ENCODE results near the gene OR6S1.
"Not testable (repeated sequence)": the region's sequence is repeated elsewhere in the genome, so short reads cannot be mapped to it uniquely, and the experiment has no call there.

The OR6S1 gene

DNA sequence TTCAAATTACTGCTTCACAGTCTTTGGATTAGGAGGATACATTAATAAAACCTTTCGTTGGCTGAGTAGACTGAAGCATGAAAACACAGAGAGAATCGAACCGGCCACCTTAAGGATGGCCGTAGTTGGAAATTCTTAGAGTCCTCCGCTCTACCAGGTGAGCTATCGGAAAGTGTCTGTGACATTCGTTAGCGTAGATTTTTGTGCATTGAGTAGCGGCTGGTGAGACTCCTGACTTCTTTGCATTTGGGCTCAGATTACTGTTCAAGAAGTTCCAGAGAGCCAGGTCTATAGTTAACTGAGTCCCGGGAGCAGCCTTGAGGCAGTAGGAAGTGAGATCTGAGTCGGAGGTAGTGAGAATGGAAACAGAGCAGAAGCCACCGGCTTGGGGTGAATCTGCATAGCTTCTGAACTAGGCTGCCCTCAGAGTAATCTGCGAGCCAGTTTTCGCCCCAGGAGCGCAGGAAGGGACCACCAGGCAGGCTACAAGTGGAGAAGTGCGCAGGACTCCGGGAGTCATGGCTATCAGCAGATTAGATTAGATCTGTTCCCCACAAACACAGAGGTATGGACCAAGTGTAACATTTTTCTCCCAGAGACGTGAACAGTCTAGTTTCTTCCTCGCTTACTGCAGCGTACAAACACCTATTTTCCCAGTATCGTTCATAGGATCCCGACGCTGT is 11.0 kb downstream of the OR6S1 start:
- DNase-seq, result no peak

DNA sequence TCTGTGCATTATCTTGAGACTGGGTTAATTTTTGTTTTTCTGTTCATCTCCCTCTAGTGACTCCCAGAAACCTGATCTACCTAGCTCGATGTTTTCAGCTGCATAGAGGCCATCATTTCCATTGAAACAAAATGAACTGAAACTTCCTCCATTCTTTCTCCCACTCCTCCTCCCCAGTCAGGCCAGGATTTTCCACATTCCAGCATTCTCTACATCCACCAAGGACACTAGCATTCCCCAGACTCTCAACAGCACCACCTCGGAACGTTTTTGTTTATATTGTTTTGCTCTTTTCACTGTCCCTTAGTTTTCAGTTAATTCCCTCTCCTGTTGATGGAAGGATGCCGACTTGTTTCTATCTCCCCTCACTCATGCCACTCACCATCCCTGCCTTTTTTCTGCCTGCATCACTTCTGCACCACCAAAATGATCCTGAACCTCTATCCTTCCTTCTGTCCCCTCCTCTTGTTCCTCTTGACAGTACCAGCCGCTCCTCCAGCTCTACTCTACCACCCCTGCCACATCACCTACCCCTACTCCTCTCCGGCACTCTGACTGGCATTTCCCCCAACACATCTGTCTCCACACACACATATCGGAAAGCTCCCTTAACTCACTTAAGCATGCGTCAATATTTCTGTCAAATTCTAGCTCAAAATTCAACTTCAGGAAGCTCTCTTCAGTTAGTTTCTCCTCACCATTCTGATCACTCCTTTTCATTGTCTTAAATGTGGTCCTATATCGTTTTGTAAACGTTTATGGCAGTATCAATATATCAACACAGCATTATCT is 13.2 kb downstream of the OR6S1 start:
- DNase-seq, result no peak

DNA sequence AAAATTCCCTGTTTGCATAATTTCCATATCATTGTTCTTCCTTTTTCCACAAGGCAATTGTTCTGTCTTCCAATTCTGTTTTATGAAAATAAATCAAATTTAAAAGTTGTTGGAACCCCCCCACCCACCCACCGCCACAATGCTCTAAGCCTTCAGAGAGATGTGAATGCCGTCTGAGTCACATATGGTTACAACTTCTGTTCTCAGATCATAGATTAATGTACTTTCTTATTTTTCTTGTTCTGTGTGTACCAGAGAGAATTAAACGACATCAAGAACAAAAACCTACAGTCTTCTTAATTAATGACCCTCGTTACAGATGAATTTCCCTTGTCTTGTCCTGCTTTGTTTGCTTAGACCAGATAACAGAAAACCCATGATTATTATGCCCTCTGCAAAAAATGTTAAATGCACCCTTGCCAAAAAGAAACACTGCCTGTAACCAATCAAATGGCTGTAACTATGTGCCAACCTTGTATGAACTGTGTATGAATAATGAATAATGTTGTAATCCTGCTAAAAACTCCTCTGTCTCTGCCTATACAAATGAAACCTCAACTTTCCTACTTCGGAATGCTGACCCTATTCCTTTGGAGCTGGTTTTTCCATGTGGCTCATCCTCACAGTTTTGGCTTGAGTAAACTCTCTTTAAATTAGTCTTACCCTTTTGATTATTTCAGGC is 14.0 kb downstream of the OR6S1 start:
- no peak for DNase-seq

GRCh38 chr14:20626274-20626673 is 15.2 kb downstream of the OR6S1 start:
- DNase-seq, result no peak

- no peak for DNase-seq
These were observed 16.9 kb downstream of the OR6S1 start for GRCh38 chr14:20624495-20625070.

- no peak for DNase-seq
These were observed 17.7 kb downstream of the OR6S1 start for GRCh38 chr14:20623798-20624197.

DNA sequence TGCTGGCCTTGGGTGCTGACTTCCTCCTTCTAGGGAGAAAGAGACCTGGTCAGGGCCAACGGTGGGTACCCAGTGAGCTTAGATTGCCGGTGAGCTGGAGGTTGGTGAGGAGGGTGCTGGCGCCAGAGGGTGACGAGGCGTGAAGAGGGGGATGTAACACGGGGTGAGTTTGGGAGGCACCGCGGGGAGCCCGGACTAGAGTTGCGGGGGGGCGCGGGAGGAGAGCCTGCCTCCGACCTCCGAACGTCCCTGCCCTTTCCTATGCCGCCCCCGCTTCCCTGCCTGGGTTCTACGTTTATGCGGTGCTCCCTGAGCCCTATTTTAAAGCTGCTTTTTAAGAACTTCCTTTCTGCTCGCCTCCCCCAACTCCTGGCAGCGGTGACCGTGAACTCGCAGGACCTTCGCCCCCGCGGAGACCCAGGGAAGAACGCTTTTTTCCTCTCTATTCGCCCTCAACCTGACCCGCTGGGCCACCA is 18.6 kb downstream of the OR6S1 start:
- DNase-seq, result no peak

DNA sequence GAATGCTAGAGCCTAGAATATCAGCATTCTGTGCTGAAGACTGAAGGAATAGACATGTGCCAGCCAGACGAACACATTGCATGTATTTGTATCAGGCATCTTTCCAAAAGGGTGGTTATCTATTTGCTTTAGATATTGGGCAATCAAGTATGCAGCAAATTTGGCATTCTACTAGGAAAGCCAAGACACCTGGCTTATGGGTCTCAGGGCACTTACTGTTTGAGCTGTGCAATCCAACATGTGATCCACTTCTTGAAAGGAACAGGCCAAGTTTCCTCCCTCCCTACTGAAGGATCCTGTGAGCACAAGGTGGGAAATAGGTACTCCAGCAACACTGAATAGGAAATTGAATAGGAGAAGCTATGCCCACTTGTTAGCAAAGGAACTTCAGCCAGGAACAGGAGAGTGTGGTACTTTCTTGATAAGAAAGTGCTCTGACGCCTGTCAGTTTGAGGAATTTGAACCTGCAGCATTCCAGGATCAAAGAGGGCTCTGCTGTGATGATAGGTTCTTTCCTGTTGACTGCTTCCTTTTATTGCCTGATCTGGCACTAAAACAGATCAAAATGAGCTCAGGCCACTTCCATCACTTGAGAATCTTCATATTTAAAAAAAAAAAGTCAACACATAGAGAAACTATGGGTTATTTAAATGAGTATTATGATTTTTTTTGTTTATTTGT is 20.6 kb downstream of the OR6S1 start:
- DNase-seq, result no peak

DNA sequence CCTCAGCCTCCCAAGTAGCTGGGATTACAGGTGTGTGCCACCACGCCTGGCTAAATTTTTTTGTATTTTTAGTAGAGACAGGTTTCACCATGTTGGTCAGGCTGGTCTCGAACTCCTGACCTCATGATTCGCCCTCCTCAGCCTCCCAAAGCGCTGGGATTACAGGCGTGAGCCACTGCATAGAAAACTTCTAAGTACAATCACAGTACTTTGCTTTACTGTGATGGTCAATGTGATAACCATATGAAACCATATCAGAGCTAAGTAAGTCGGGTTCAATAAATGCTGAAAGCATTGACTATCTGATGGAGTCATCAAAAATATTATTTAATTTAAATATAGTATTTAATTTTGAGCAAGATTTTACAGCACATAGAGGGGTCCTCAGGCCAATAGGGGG is 21.8 kb downstream of the OR6S1 start:
- DNase-seq, result not testable (repeated sequence)

DNA sequence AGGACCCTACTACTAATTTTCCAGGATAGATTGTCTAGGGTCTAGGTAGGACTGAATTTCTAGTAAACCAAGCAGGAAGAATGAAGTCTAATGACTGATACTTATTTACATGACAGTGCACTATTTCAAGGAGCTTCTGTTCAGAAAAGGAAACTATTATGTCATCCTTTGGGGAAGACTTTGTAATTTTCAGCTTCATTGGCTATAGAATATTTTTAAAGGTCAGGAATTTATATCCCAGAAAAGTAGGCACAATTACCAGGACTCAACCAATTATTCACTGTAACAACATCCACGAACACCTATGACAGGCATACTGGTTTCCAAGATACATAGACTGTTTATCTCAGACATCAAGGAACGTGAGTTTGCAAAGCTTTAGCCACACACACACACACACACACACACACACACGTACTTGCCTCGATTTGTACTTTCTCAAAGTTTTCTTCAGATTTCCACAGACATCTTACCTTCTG is 23.2 kb downstream of the OR6S1 start:
- no peak for DNase-seq

- DNase-seq, result no peak
These were observed 24.1 kb downstream of the OR6S1 start for GRCh38 chr14:20617138-20618003.

- no peak for DNase-seq
These were observed 25.5 kb downstream of the OR6S1 start for GRCh38 chr14:20615996-20616395.

GRCh38 chr14:20614038-20614840 is 27.3 kb downstream of the OR6S1 start:
- DNase-seq, result no peak

DNA sequence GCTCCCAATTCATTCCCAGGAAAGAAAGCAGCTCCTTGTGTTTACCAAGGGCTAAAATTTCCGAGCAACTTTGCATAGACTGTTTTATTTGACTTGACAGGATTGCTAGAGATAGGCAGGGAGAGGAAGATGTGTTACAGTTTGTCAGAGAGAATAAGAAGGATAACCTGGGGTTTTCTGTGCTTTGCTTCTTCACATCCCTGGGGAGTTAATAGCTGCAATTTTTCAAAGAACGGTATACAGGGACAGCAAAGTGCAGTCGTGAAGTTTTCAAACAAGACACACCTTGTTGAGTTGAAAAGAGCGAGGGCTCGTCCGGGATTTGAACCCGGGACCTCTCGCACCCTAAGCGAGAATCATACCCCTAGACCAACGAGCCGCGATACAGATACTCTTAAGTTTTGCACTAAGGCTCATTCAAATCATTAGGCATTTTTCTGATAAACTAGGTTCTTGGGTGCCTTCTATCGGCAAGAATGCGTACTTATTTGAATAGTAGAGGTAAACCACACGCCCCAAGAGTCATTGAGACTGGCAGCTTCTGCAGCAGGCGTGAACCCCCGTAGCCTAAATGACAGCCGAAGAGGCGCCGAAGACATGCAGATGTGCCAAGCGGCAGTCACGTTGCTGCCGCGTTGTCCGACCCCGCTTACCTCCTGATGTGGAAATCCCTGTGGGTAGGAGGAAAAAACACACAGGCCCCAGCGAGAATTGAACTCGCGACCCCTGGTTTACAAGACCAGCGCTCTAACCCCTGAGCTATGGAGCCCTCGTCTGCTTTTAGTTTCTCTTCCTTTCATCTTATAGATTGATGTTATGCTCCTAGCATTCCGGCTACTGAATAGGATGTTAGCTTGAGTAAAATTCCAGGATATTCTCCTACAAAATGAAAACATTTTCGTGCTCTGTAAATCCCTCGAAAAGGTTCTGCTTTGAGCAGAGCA is 28.1 kb downstream of the OR6S1 start:
- peak; percentile 36 for DNase-seq

GRCh38 chr14:20612403-20612802 is 29.1 kb downstream of the OR6S1 start:
- no peak for DNase-seq

GRCh38 chr14:20611277-20611676 is 30.2 kb downstream of the OR6S1 start:
- no peak for DNase-seq

- peak; percentile 26 for DNase-seq
These were observed 31.3 kb downstream of the OR6S1 start for GRCh38 chr14:20610002-20610765.

GRCh38 chr14:20609215-20610001 is 32.1 kb downstream of the OR6S1 start:
- DNase-seq, result no peak
